ENCODE data around the gene CGRRF1.
A peak's percentile ranks its signal among the peaks of the same experiment; 100 is the strongest.

Gene CGRRF1

DNA sequence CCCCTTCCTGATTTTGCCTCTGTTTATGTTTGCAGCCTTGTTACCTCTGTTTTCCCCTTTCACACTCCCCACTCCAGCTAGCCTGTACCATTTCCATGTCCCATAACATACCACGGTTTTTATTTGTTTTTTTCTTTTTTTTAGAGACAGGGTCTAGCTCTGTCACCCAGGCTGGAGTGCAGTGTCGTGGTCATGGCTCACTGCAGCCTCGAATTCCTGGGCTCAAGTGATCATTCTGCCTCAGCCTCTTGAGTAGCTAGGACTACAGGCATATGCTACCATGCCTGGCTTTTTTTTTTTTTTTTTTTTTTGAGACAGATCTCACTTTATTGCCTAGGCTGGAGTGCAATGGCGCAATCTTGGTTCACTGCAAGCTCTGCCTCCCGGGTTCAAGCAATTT lies 38.8 kb downstream of the CGRRF1 start:
- no peak for DNase-seq

GRCh38 chr14:54549862-54550261 lies 40.2 kb downstream of the CGRRF1 start:
- no peak for DNase-seq

- no peak for DNase-seq
These were observed 40.8 kb downstream of the CGRRF1 start for GRCh38 chr14:54550514-54550913.

DNA sequence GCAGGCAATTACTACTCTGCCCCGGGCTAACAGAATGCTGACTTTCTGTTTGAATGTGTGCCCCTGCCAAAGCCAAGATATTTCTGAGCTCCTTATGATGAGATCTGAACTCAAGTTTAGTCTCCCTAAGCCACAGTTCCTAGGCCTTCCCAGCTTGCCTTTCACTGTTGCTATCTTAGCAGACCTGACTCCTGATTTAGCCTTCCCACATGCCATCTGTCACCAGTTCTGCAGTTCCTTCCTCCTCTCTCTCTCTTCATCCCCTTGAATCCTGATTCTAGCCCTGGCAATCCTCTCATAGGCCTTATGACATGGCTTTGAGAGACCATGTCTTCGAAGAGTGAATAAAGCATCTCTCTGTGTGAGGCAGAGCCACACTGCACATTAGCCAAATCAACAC lies 44.7 kb downstream of the CGRRF1 start:
- no peak for DNase-seq

GRCh38 chr14:54555651-54556050 lies 45.9 kb downstream of the CGRRF1 start:
- DNase-seq, result no peak

DNA sequence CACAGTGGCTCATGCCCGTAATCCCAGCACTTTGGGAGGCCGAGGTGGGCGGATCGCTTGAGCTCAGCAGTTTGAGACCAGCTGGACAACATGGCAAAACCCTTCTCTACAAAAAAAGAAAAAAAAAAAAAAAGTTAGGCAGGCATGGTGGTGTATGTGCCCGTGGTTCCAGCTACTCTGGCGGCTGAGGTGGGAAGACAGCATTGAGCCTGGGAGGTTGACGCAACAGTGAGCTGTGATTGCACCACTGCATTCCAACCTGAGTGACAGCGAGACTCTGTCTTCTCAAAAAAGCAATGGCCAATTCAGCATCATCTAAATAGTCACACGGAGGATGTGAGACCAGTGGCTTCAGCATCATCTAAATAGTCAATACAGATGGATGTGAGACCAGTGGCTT lies 46.8 kb downstream of the CGRRF1 start:
- DNase-seq, result no peak

DNA sequence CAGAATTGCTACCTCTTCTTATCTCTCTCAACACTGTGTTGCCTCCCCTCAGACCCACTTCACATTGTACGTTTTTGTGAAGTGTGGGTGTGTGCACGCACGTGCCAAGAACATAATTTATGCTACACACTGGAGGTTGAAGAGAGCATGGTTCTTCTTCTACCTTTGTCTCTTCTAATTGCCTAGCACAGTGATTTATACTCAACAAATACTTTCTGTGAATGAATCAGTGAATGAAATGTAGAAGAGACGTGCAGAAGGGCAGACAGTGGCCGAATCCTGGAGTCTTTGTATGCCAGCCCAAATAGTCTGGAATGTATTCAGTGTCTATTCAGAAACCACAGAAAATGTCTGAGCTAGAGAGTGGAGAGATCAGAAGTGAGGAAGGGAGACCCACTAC lies 52.6 kb downstream of the CGRRF1 start:
- no peak for DNase-seq

- DNase-seq, result peak; percentile 56
These were observed 54.6 kb downstream of the CGRRF1 start for GRCh38 chr14:54564071-54564867.

- DNase-seq, result no peak
These were observed 55.4 kb downstream of the CGRRF1 start for GRCh38 chr14:54564868-54565784.

DNA sequence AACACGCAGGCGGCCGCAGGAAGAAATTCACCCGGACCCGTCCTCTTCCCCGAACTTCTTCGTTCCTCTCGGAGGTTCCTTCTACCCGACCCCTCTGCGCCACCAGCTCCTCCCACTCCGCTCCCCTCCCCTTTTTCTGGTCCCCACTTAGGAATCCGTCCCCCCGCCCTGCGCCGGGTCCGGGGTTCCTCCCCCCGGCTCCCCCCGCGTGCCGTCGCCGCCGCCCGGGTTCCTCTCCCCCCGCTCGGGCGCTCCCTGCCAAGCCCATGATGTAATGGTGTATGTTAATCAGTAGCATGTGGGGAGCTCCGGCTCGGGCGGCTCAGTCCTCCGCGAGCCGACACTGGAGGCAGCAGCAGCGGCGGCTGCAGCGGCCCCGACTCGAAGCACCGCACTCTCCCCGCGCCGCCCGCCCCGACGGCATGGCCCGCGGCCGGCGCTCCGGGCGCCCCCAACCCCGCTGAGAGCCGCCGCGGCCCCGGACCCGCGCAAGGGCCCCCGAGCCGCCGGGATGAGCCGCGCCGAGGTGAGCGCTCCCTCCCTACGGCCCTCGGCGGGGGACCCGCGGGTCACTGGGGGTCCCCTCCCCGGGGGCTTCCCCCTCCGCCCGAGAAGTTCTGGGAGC lies 56.2 kb downstream of the CGRRF1 start:
- DNase-seq, result peak; percentile 66

DNA sequence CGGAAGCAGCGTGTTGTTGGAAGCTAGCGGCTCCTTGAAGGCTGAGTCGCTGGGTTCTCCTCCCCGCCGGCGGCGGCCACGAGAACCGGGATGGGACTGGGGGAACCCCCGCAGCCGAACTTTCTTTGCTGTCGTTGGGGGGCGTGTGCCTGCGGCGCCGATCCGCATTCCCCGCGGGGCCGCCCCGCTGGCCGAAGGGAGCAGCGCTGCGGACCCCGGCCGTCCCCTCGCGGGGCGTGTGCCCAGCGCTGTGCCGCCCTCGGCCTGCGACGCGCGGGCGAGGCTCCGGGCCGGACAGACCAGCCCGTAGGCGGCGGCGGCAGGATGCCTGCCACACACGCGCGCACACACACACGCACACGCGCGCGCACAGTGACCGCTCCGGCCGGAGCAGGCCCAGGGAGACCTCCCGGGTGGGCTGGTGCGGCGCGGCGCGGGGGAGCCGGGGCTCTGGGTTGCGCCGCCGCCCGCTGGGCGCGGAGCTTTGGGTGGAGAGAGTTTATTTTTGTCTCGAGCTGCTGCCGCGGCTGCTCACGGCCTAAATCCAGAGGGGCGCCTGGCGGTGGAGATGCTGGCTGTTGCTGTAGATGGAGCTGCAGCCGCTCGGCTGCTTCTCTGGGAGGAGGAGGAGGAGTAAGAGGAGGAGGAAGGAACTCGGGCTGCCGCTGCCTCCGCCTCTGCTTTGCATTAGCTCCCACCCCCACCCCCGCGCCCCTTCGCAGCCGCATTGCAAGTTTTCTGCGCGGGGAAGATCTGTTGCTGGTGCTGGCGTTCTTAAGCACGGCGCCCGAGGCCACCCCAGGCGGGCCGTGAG lies 56.9 kb downstream of the CGRRF1 start, which contains the start of gene SAMD4A:
Gene SAMD4A (plus strand): TSS at position 719 of the 814 bp plus-strand sequence. CDS start 789 bp downstream, outside the sequence.
- peak; percentile 32 for DNase-seq

- no peak for DNase-seq
These were observed 57.5 kb downstream of the CGRRF1 start for GRCh38 chr14:54567224-54567638.

DNA sequence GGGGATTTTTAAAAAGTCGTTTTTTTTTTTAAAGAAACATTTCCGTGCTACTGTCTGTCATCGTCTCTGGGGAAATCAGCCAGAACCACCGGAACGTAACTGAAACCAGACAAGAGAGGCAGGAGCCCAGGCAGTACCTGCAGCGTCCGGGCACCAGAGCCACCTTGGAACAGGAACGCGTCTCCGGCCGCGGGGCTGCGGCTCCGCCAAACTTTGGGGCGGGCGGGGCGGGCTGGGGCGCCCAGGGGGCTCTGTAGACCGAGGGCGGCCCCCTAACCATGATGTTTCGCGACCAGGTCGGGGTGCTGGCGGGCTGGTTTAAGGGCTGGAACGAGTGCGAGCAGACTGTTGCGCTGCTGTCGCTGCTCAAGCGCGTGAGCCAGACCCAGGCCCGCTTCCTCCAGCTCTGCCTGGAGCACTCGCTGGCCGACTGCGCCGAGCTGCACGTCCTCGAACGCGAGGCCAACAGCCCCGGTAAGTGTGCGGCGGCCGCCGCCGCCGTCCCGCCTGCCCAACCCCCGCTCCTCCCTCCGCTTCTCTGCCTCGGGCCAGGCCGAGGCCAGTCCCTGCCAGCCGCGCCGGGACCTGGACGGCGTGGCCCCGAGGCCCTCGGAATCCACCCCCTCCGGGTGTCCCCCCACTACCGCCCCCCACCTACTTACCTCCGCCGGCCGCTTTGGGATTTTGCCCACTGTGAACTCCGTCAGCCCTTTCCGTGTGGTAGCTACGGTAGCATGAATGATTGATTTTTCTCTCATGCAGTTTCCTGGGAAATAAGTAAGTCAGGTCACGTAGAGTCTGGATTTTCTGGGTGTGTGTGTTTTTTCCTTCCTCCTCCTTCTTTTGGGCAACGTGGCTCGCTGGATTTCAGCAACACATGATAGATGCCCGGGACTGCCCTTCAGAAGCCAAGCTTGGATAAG lies 58.2 kb downstream of the CGRRF1 start:
- no peak for DNase-seq

DNA sequence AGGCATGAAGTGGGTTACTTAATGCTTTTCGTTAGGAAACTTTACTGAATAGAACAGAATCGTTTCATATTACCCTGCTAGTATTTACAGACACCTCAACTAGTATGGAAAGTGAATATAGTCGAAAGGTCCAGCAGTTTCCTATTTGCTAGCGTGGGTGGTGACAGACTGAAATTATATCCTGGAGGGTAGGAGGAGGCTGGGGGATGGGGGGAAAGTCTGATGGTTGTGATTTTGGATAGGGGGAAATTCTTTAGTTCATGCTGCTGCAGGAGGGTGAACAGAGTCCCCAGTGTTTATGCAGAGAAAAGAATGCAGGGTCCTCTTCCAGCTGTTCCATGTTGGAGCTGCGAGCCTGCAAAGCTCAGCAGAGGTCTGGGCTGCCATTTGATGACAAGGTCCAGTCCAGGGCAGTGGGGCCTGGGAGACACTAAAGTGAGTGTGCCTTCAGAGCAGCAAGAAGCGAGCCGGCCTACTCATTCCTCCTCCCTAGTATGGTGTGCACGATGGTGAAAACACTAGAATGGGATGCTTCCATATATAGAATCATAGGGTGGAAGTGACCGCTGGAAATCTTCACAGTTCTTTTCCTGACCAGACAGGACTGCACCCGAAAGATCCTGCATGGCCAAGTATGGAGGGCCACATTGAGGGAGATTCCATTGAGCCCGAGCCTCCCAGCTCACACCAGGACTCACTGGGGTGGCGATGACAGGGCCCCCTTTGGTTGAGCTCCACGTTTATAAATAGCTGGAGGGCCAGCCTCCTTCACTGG lies 59.3 kb downstream of the CGRRF1 start:
- no peak for DNase-seq

GRCh38 chr14:54570047-54570446 lies 60.3 kb downstream of the CGRRF1 start:
- no peak for DNase-seq

- DNase-seq, result no peak
These were observed 61.1 kb downstream of the CGRRF1 start for GRCh38 chr14:54570631-54571415.

DNA sequence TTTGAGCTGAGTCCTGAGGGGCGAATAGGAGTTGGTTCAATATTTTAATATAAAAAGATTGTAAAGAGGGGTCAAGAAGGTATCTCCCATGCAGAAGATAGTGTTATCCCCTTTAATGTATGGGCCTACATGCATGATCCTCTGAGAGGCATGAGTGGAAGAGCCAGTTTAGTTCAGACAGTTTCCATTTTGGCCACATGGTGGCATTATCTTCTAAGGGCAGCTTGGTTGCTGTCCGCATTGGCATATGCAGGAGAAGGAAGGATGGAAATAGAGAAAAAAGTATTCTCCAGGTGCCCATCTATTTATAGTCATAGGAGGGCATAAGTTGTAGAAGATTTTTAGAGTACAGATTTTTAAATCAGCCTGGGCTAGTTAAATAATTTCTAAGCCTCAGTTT lies 62.6 kb downstream of the CGRRF1 start:
- peak; percentile 39 for DNase-seq

DNA sequence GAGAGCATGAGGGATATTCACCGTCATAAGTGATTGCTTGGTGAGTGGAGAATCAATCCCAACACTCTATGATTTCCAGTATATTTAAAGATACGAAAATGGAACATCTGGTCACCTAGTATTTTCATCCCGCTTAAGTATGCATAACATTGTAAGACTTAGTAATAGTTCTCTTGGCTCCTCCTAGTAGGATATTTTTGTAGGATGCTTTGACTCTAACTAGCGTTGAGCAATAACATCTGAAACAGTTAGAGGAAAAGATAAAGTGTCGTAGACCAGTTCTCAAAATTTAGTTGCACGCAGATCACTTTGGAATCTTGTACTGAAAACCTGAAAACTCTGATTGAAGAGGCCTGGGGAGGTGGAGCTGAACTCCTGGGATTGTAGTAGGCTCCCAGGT lies 64.8 kb downstream of the CGRRF1 start:
- DNase-seq, result no peak

DNA sequence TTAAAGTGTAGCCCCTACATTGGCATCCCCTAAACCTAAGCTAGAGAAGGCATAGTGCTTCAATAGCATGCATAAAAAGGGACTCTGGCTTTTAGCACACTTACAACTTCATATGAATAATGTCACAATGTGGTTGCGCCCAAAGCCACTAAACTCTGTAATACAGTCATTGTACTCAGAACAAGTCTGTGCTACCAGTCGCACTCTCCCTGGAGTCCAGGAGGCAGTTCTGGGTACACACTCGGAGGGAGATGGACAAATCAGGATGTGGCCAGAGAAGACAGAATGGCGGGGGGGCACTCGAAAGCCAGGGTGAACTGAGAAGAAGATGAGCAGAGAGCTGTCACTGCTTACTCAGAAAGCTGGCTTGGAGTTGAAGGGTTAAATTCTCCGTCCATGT lies 67.8 kb downstream of the CGRRF1 start:
- DNase-seq, result no peak

DNA sequence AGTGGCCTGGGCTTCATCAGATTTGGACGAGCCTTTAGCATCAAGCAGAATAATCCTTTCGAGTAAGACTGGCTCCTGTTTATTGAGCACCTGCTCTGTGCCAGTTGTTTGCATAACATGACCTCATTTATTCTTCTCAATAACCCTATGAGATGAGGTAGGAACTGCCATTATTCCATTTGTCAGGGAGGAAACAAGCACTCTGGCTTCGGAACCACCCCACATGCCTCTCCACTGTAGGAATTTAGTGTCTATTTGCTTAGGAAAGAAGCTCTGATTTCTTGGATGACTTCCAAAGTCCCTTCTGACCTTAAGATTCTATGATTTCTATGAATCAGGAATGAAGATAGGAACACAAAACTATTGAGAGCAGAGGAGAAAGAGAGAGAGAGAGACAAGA lies 68.3 kb downstream of the CGRRF1 start:
- DNase-seq, result no peak
